GM18517 (cell line): ENCODE data around the gene COMMD6.

ENCODE experiments used
- ATAC-seq: cut with Tn5 transposase; IDR thresholded peaks from one replicate; pipeline ENCODE4 v1.9.1; 2021; ENCODE audit warnings: mild to moderate bottlenecking, moderate library complexity; ENCODE audit not compliant: unreplicated experiment

COMMD6 gene

GRCh38 chr13:75533861-75534260 lies 3.8 kb downstream of the COMMD6 start:
- no peak for ATAC-seq

GRCh38 chr13:75530549-75530961 lies 7.1 kb downstream of the COMMD6 start:
- no peak for ATAC-seq

GRCh38 chr13:75521956-75522355 lies 15.7 kb downstream of the COMMD6 start:
- no peak for ATAC-seq

- ATAC-seq: no peak
Measured at GRCh38 chr13:75518439-75519088, 19.1 kb downstream of the COMMD6 start.

GRCh38 chr13:75514080-75514995 lies 23.3 kb downstream of the COMMD6 start:
- ATAC-seq: no peak

GRCh38 chr13:75513271-75513670 lies 24.4 kb downstream of the COMMD6 start:
- ATAC-seq: no peak

- peak; percentile 94 for ATAC-seq
Measured at GRCh38 chr13:75512253-75512652, 25.4 kb downstream of the COMMD6 start.

- ATAC-seq: no peak
Measured at GRCh38 chr13:75511051-75511625, 26.5 kb downstream of the COMMD6 start.

GRCh38 chr13:75508002-75508548 lies 29.6 kb downstream of the COMMD6 start:
- ATAC-seq: no peak

GRCh38 chr13:75507027-75508001 lies 30.3 kb downstream of the COMMD6 start:
- ATAC-seq: no peak

- no peak for ATAC-seq
Measured at GRCh38 chr13:75506018-75506417, 31.6 kb downstream of the COMMD6 start.

GRCh38 chr13:75505327-75505726 lies 32.3 kb downstream of the COMMD6 start:
- no peak for ATAC-seq

GRCh38 chr13:75495938-75496337 lies 41.7 kb downstream of the COMMD6 start:
- no peak for ATAC-seq

- no peak for ATAC-seq
Measured at GRCh38 chr13:75494491-75494890, 43.1 kb downstream of the COMMD6 start.

GRCh38 chr13:75493156-75493555 lies 44.5 kb downstream of the COMMD6 start:
- ATAC-seq: no peak

GRCh38 chr13:75492389-75492788 lies 45.3 kb downstream of the COMMD6 start:
- ATAC-seq: no peak

GRCh38 chr13:75491376-75491775 lies 46.3 kb downstream of the COMMD6 start:
- no peak for ATAC-seq

- ATAC-seq: peak; percentile 91
Measured at GRCh38 chr13:75489502-75490263, 48.0 kb downstream of the COMMD6 start.
